ENCODE measurements around the gene CDH13. TPM values are rescaled to one million over a fixed set of nuclear protein-coding genes. Genes with fewer than 3 reads are reported as not detected.

Gene CDH13
- total RNA-seq, 2 experiments from 2014 or later = not detected

DNA sequence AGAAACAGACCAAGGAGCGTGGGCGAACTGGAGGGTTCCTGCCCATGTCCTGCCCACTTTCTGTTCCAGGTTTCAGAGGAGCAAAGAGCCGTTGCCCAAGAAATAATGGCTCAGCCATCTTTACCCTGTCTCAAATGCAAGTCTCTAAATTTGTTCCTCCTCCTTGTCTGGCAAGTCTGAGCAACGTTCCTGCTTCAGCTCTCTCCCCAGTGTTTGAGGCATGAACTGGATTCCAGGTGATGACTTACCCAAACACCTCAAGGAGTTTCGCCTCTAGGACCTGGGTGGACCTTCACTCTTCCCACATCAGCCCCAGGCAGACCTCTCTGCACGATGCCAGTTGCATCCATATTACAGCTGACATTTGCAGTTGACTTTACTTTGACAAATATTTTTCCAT, 659.2 kb downstream of the CDH13 start:
- CTCF ChIA-PET = no interaction called here
- Mint-ChIP-seq H3K27me3 (no peaks in the 10 kb centered on the region), H3K4me3 (no peak overlapping the region), H3K4me1 (ENCODE audit: low read depth) (no peaks in the 10 kb centered on the region), H3K27ac (no peak overlapping the region), H3K9me3 (no peaks in the 10 kb centered on the region), H3K36me3 (no peaks in the 10 kb centered on the region)
- intact Hi-C loops (cut with micrococcal nuclease) = no loop called here
- POLR2A ChIA-PET = no interaction called here
- DNase-seq = no peak

DNA sequence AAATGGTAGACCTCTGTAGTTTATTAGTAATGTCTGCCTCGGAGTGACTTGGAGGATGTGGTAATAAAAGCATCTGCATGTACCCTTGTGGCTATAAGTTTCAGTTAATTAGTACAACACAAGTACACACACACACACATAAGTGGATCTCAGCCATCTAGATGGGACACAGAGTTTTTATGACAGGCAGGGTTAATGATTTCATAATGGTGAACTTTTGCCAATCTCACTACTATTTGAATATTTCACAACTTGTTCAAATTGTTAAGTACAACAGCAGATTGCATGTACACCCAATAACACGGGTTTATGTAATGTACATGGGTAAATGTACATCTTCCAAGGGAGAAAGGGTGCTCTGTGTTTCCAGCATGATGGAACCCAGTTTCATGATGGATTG, 669.7 kb downstream of the CDH13 start:
- Mint-ChIP-seq H3K36me3 (no peaks in the 10 kb centered on the region), H3K27ac (no peak overlapping the region), H3K4me1 (ENCODE audit: low read depth) (no peaks in the 10 kb centered on the region), H3K27me3 (no peaks in the 10 kb centered on the region), H3K4me3 (no peak overlapping the region), H3K9me3 (no peaks in the 10 kb centered on the region)
- DNase-seq = no peak
- POLR2A ChIA-PET = no interaction called here
- CTCF ChIA-PET = no interaction called here
- intact Hi-C loops (cut with micrococcal nuclease) = no loop called here

DNA sequence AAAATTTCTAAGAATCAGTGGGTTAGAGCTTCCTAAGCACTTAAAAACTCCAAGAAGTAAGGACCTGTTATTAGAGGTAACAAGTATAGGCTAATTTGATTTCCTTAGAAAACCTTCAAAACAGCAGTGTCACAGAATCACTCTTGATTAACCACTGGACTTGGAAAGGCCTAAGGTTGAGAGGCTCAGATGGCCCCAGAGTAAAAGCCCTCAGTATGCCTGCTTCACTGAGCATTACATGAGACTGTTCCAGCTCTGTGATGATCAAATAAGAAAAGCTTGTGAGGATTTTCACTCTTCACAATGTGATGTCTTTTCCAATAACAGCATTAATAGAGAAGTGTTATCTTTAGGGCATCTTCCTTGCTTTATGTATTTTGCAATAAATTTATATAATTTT, 671.8 kb downstream of the CDH13 start:
- intact Hi-C loops (cut with micrococcal nuclease) = no loop called here
- POLR2A ChIA-PET = no interaction called here
- no peak for DNase-seq
- no peak overlapping the region for H3K27ac Mint-ChIP-seq
- no peaks in the 10 kb centered on the region for H3K4me1 Mint-ChIP-seq (ENCODE audit: low read depth)
- H3K9me3 Mint-ChIP-seq = no peaks in the 10 kb centered on the region
- H3K27me3 Mint-ChIP-seq = no peaks in the 10 kb centered on the region
- CTCF ChIA-PET = no interaction called here
- no peaks in the 10 kb centered on the region for H3K36me3 Mint-ChIP-seq
- no peak overlapping the region for H3K4me3 Mint-ChIP-seq

DNA sequence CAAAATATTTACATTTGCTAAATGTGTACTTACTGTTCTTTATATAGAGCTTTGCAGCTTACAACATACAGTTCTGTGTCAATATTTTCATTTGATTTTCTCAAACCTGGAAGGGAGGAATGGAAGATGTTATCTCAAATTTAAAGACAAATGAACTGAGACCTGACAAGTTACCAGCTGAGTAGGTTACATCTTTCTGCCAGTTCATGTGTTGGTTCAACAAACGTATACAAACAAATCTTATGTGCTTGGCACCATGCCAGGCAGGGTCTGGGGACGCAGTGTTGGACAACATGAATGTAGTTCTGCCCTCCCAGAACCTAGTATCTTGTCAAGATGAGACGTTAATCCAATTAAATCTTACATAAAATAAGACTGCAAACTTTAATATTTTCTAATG, 673.6 kb downstream of the CDH13 start:
- H3K9me3 Mint-ChIP-seq = no peaks in the 10 kb centered on the region
- H3K27me3 Mint-ChIP-seq = no peaks in the 10 kb centered on the region

DNA sequence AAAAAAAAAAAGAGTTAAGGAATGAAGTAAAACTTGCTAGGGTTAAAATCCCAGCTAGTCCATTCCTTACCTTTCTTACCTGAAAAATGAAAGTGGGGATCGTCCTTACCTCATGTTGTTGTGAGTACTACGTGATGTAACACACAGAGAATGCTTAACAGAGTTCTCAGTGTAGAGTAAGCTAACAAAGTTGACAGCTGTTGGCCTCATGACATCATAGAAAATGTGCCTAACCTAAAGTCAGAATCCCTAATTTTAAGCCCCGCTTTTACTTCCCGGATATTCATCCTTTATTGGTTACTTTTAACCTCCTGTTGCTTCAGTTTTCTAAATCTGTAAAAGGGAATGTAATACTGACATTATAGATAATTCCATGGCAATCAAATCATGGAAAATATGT, 675.2 kb downstream of the CDH13 start:
- Mint-ChIP-seq H3K9me3 (no peaks in the 10 kb centered on the region), H3K36me3 (no peaks in the 10 kb centered on the region), H3K4me3 (no peak overlapping the region), H3K27ac (no peak overlapping the region), H3K27me3 (no peaks in the 10 kb centered on the region), H3K4me1 (ENCODE audit: low read depth) (no peaks in the 10 kb centered on the region)
- no peak for DNase-seq
- POLR2A ChIA-PET = no interaction called here
- intact Hi-C loops (cut with micrococcal nuclease) = no loop called here
- CTCF ChIA-PET = no interaction called here

More for the DNA sequence above, 673.6 kb downstream of the CDH13 start:
- Mint-ChIP-seq H3K4me3 (no peak overlapping the region), H3K27ac (no peak overlapping the region), H3K36me3 (no peaks in the 10 kb centered on the region), H3K4me1 (ENCODE audit: low read depth) (no peaks in the 10 kb centered on the region)
- intact Hi-C loops (cut with micrococcal nuclease) = no loop called here
- DNase-seq = no peak
- ChIA-PET CTCF (no interaction called here), POLR2A (no interaction called here)

GRCh38 chr16:83302853-83303252, 676.1 kb downstream of the CDH13 start:
- Mint-ChIP-seq H3K4me3 (no peak overlapping the region), H3K4me1 (ENCODE audit: low read depth) (no peaks in the 10 kb centered on the region), H3K9me3 (no peaks in the 10 kb centered on the region), H3K27ac (no peak overlapping the region), H3K27me3 (no peaks in the 10 kb centered on the region), H3K36me3 (no peaks in the 10 kb centered on the region)
- POLR2A ChIA-PET = no interaction called here
- no peak for DNase-seq
- intact Hi-C loops (cut with micrococcal nuclease) = no loop called here
- CTCF ChIA-PET = no interaction called here

DNA sequence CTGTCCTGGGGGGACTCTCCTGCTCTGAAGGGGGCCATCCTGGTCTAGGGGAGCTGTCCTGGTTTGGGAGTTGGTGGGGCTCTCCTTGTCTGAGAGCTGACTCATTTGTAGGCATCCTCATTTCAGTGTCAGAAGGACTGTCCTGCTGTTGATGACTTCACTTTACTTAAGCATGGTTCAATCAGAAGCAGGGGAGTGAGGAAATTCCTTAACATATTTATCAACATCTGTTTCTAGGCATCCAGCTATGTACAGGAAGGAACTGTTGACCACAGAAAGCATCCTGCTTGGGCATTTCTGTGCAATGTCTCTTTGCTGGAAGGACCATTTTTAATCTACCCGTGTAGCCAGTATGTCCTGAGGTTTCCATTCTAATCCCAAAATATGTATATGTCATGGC, 678.3 kb downstream of the CDH13 start:
- intact Hi-C loops (cut with micrococcal nuclease) = no loop called here
- Mint-ChIP-seq H3K4me3 (no peak overlapping the region), H3K4me1 (ENCODE audit: low read depth) (no peaks in the 10 kb centered on the region), H3K9me3 (no peaks in the 10 kb centered on the region), H3K27me3 (peaks cover 2% of the 10 kb centered on the region), H3K27ac (no peak overlapping the region), H3K36me3 (no peaks in the 10 kb centered on the region)
- ChIA-PET CTCF (no interaction called here), POLR2A (no interaction called here)
- DNase-seq = no peak

- POLR2A ChIA-PET = no interaction called here
- Mint-ChIP-seq H3K27ac (no peak overlapping the region), H3K9me3 (no peaks in the 10 kb centered on the region), H3K36me3 (no peaks in the 10 kb centered on the region), H3K4me1 (ENCODE audit: low read depth) (no peaks in the 10 kb centered on the region), H3K27me3 (peaks cover 2% of the 10 kb centered on the region), H3K4me3 (no peak overlapping the region)
- CTCF ChIA-PET = no interaction called here
- no peak for DNase-seq
- intact Hi-C loops (cut with micrococcal nuclease) = no loop called here
Observed at GRCh38 chr16:83306961-83307593, 680.3 kb downstream of the CDH13 start.

DNA sequence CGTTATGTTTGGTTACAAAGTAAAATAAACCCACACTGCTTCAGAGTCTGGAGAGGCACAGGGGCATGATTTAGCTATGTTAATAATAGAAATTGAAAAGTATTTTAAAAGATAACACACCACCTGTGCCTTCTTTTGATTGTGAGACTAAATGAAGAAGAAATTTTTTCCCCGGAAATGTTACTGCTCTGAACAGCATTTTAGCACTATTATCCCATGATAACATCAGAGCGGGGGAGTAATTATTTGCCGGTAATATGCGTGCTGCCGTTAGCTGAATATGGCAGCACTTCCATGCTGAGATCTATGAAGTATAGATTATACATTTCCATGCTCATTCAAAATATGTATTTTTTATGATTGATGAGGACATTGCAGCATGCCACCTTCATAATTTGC, 680.8 kb downstream of the CDH13 start:
- intact Hi-C loops (cut with micrococcal nuclease) = no loop called here
- ChIA-PET CTCF (no interaction called here), POLR2A (no interaction called here)
- Mint-ChIP-seq H3K4me3 (no peak overlapping the region), H3K9me3 (no peaks in the 10 kb centered on the region), H3K27ac (no peak overlapping the region), H3K27me3 (peaks cover 2% of the 10 kb centered on the region), H3K36me3 (no peaks in the 10 kb centered on the region), H3K4me1 (ENCODE audit: low read depth) (no peaks in the 10 kb centered on the region)
- no peak for DNase-seq

DNA sequence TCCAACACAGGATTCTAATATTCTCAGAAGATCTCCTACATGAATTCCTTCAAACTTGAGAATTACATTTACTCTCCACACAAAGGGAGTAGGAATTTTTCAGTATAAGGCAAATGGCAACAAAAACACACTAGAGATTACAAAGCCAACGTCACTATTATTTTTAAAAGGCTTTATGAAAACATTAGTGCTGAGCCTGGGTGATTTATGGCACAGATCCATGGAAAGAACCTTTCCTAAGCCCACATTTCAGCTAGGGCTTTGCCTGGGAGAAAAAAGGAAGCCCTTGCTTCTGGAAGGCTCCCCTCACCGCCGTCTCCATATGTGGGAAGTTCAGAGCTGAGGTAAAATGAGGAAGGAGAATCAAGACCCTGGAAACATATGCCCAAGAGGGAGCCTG, 681.6 kb downstream of the CDH13 start:
- ChIA-PET CTCF (no interaction called here), POLR2A (no interaction called here)
- H3K27me3 Mint-ChIP-seq = peaks cover 2% of the 10 kb centered on the region
- intact Hi-C loops (cut with micrococcal nuclease) = no loop called here
- H3K27ac Mint-ChIP-seq = no peak overlapping the region
- no peaks in the 10 kb centered on the region for H3K9me3 Mint-ChIP-seq
- H3K4me3 Mint-ChIP-seq = no peak overlapping the region
- DNase-seq = no peak
- H3K4me1 Mint-ChIP-seq (ENCODE audit: low read depth) = no peaks in the 10 kb centered on the region
- no peaks in the 10 kb centered on the region for H3K36me3 Mint-ChIP-seq

DNA sequence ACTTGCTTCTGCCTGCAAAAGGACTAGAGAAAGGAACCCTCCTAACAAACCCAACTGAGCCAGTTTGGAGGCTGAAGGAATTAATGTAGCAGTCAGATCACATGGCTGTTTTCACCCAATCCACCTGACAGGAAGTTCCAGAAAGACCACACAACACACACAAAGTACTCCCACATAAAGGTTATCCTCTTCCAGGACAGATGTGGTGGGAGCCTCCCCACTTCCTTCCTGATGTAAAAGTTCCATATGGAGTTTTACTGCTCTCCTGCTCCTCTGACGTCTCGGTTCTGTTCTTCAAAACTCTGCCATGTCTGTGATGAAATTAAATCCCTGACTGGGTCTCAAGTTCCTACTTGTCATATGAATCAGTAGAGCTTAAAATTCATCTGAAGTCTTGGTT, 684.0 kb downstream of the CDH13 start:
- H3K9me3 Mint-ChIP-seq = no peaks in the 10 kb centered on the region
- H3K36me3 Mint-ChIP-seq = no peaks in the 10 kb centered on the region
- intact Hi-C loops (cut with micrococcal nuclease) = no loop called here
- H3K4me1 Mint-ChIP-seq (ENCODE audit: low read depth) = no peaks in the 10 kb centered on the region
- H3K4me3 Mint-ChIP-seq = no peak overlapping the region
- ChIA-PET POLR2A (no interaction called here), CTCF (no interaction called here)
- peaks cover 2% of the 10 kb centered on the region for H3K27me3 Mint-ChIP-seq
- no peak for DNase-seq
- H3K27ac Mint-ChIP-seq = no peak overlapping the region

DNA sequence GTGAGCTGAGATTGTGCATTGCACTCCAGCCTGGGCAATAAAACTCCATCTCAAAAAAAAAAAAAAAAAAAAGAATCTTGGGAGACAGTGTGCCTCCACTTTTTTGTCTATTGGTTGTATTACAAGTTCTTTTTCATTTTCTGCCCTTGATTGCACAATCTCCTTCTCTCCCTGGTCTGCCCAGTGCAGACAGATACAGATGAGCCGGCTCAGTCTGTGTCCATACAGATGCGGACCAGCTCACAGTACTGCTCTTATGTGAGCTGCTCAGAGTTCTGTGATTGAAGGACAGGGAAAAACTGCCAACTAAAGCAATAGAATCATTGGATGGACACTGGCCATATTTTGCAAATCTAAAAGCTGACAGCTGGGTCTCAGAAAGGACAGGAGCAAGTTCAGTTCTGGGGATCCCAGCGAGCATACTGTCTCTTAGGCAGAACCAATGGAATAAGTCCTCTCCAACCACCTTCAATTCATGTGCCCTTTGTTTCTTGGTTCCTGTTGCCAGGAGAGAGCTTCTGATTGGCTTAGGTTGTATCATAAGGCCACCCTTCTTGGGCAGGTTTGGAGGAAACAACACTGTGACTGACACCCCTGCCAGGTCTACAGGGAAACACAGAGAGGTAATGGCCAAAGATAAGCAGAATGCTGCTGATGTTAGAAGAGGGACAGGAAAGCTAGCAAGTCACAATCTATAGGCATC, 685.4 kb downstream of the CDH13 start:
- Mint-ChIP-seq H3K36me3 (no peaks in the 10 kb centered on the region), H3K9me3 (no peaks in the 10 kb centered on the region), H3K27ac (no peak overlapping the region), H3K27me3 (peaks cover 2% of the 10 kb centered on the region), H3K4me3 (no peak overlapping the region), H3K4me1 (ENCODE audit: low read depth) (no peaks in the 10 kb centered on the region)
- intact Hi-C loops (cut with micrococcal nuclease) = no loop called here
- POLR2A ChIA-PET = no interaction called here
- DNase-seq = no peak
- CTCF ChIA-PET = no interaction called here

- ChIA-PET CTCF (no interaction called here), POLR2A (no interaction called here)
- intact Hi-C loops (cut with micrococcal nuclease) = no loop called here
- DNase-seq = no peak
- Mint-ChIP-seq H3K27ac (no peak overlapping the region), H3K4me1 (ENCODE audit: low read depth) (no peaks in the 10 kb centered on the region), H3K9me3 (no peaks in the 10 kb centered on the region), H3K27me3 (peaks cover 2% of the 10 kb centered on the region), H3K36me3 (no peaks in the 10 kb centered on the region), H3K4me3 (no peak overlapping the region)
Observed at GRCh38 chr16:83312718-83313245, 686.0 kb downstream of the CDH13 start.
